GM18508 (cell line): ENCODE results near the gene ATPAF1.

Source experiments
- ATAC-seq: cut with Tn5 transposase; IDR thresholded peaks from one replicate; pipeline ENCODE4 v1.9.1; 2021; ENCODE audit warnings: moderate number of reproducible peaks; ENCODE audit not compliant: insufficient read depth, unreplicated experiment

The ATPAF1 gene

GRCh38 chr1:46596846-46597245 lies 71.3 kb downstream of the ATPAF1 start:
- ATAC-seq = no peak

- ATAC-seq = no peak
Observed at GRCh38 chr1:46596036-46596435, 72.1 kb downstream of the ATPAF1 start.

- no peak for ATAC-seq
Observed at GRCh38 chr1:46595127-46595526, 73.0 kb downstream of the ATPAF1 start.

- no peak for ATAC-seq
Observed at GRCh38 chr1:46594063-46594462, 74.1 kb downstream of the ATPAF1 start.

- ATAC-seq = no peak
Observed at GRCh38 chr1:46592823-46593222, 75.3 kb downstream of the ATPAF1 start.

DNA sequence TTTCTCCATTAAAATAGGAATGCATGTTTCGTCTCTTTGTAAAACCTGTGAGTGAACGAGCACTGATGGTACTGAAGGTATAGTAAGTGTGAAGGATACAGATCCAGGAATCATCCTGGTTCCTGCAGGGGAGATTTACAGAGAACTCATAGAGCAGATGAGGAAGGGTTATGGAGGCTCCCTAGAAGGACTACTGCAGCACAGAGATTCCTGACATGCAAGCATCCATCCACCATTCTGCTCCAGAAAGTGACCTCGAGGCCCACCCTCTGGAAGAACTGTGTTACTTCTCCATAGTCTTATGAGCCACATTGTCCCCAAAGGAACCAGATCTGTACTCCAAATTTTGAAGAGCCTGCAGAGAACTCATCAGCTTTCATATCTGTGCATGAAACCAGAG lies 78.6 kb downstream of the ATPAF1 start:
- no peak for ATAC-seq

GRCh38 chr1:46587069-46587468 lies 81.1 kb downstream of the ATPAF1 start:
- no peak for ATAC-seq

DNA sequence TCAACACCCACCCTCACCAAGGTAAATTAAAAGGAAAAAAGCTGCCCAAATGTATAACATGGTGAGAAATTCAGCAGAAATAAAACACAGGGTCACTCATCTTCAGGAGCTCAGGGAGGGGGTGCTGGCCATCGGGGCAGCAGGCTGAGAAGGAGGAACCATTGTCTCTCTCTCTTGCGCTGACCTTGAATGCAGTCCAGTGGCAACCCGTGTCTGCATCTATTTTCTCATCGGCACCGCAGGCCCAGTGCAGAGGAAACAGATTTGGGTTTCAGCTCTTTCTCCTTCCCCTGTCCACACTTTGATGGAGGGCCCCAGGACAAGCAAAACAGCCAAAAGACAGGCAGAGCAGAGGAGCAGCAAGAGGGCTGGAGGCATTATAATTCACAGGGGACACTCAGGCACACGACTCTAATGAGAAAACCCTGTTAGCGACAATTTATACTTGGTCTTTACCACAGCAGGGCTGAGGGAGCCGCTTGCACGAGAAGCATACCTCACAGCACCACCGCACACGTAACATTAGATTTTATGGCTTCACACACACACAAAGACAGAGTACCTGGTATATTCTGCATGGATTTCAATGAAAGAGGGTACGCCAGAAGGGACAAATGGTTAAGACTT lies 82.7 kb downstream of the ATPAF1 start:
- no peak for ATAC-seq

DNA sequence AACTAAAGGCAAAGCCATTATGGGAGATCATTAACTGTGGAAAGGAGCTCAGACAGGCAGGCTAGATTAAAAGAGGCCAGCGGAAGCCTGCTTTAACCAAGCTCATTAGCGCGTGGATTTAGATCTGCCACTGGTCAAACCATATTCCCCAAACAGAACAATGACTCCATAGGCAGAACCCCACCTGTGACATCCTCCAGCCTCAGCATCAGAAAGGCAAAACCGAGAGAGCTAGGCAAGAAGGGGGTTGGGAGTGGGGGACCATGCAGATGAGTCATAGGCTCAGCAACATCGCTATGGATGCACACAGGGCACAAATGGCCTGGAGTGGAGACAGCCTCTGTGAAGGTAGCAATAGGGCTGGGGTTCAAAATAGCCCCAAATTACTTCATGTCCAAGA lies 84.7 kb downstream of the ATPAF1 start:
- ATAC-seq = no peak

DNA sequence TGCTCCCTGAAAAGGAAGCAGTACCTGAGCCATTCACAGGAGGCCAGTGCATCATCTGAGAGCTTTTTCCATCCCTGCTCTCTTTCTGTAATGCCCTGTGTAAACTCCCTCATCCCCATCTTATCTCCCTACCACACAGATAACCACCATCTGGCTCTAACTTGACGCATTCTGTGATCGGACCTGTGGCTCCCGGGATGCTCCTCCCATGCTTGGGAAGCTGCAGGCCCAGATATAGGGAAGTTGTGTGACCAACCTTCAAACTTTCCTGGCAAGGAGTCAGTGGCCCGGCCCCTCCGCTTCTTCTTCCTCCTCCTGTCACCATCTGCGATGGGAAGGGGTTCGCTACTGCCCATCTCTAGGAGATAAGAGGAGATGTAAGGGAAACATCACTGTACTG lies 85.2 kb downstream of the ATPAF1 start:
- no peak for ATAC-seq
